Hepatocyte (in vitro differentiated cells): Measurements from ENCODE around the gene GUCD1. TPM values are rescaled to one million over a fixed set of nuclear protein-coding genes. Genes with fewer than 3 reads are reported as not detected.

ENCODE experiments used
- DNase-seq: peaks from one replicate; pipeline ENCODE4 v3.0.0-alpha.2; 2016; ENCODE audit warnings: low spot score
- H2AFZ ChIP-seq: fragments of 200-600 bp; sonication (generic); 2 replicates; pipeline ENCODE4 v1.6.0; 2016; ENCODE audit warnings: antibody characterized with exemption, mild to moderate bottlenecking
- H3K27ac ChIP-seq: fragments of 200-600 bp; sonication (generic); 2 replicates; pipeline ENCODE4 v1.5.1; 2016; ENCODE audit warnings: mild to moderate bottlenecking
- H3K27me3 ChIP-seq: fragments of 200-600 bp; sonication (generic); 2 replicates; pipeline ENCODE4 v1.6.1; 2016
- H3K36me3 ChIP-seq: fragments of 200-600 bp; sonication (generic); replicated peaks from 2 replicates; pipeline ENCODE4 v1.5.1; 2016; ENCODE audit warnings: low read depth; ENCODE audit not compliant: insufficient read depth
- H3K4me1 ChIP-seq: fragments of 200-600 bp; sonication (generic); 2 replicates; pipeline ENCODE4 v1.5.1; 2016; ENCODE audit warnings: mild to moderate bottlenecking, moderate library complexity; ENCODE audit not compliant: insufficient read depth
- H3K4me2 ChIP-seq: fragments of 200-600 bp; sonication (generic); 2 replicates; pipeline ENCODE4 v1.6.0; 2016
- H3K4me3 ChIP-seq: fragments of 200-600 bp; sonication (generic); 2 replicates; pipeline ENCODE4 v1.5.1; 2016; ENCODE audit warnings: mild to moderate bottlenecking
- H3K79me2 ChIP-seq: fragments of 200-600 bp; sonication (generic); 2 replicates; pipeline ENCODE4 v1.6.0; 2017; ENCODE audit warnings: mild to moderate bottlenecking
- H3K9me2 ChIP-seq: fragments of 200-600 bp; sonication (generic); replicated peaks from 2 replicates; pipeline ENCODE4 v1.6.0; 2017; ENCODE audit warnings: mild to moderate bottlenecking; ENCODE audit not compliant: insufficient read depth
- H3K9me3 ChIP-seq: fragments of 200-600 bp; sonication (generic); 2 replicates; pipeline ENCODE4 v1.5.1; 2016; ENCODE audit warnings: low read depth, mild to moderate bottlenecking
- H4K20me1 ChIP-seq: fragments of 200-600 bp; sonication (generic); 2 replicates; pipeline ENCODE4 v1.6.0; 2016; ENCODE audit warnings: mild to moderate bottlenecking; ENCODE audit not compliant: insufficient read depth, poor library complexity, severe bottlenecking
- EZH2 ChIP-seq: fragments of 200-600 bp; sonication (generic); IDR thresholded peaks from 2 replicates; pipeline ENCODE4 v1.6.1; 2016; ENCODE audit warnings: antibody characterized with exemption, mild to moderate bottlenecking, borderline replicate concordance
- EZH2phosphoT487 ChIP-seq: fragments of 200-600 bp; sonication (generic); IDR thresholded peaks from one replicate; pipeline ENCODE4 v1.6.1; 2018; ENCODE audit warnings: antibody characterized with exemption, mild to moderate bottlenecking, low read depth, moderate library complexity; ENCODE audit not compliant: unreplicated experiment, severe bottlenecking
- WGBS: methylation state at CpG from one replicate; pipeline ENCODE4 v1.1.6; 2016; ENCODE audit warnings: low lambda C conversion rate; ENCODE audit errors: missing lambda C conversion rate; 5-methylcytosine and 5-hydroxymethylcytosine counted together
- polyA plus RNA-seq: library from polyadenylated mRNA; unstranded; fragments of >200 nt; fragmentation: Nextera tagmentation; extraction: Ambion mirVana; gene quantifications from 2 replicates; pipeline ENCODE4 v1.2.1, GENCODE V29; 2016
- total RNA-seq: library from RNA; depleted of rRNA; stranded (reverse); fragments of >200 nt; gene quantifications from 2 replicates; pipeline ENCODE4 v1.2.3, GENCODE V29; 2014
- TF ChIP-seq, protein P1 (sequence below): fragments of 200-600 bp; sonication (generic); IDR thresholded peaks from 2 replicates; pipeline ENCODE4 v1.5.1; 2016; ENCODE audit warnings: antibody characterized with exemption, mild to moderate bottlenecking; ENCODE audit not compliant: poor library complexity

The GUCD1 gene
- total and polyA plus RNA-seq, 2 experiments from 2014 or later, result 102 to 149 TPM

DNA sequence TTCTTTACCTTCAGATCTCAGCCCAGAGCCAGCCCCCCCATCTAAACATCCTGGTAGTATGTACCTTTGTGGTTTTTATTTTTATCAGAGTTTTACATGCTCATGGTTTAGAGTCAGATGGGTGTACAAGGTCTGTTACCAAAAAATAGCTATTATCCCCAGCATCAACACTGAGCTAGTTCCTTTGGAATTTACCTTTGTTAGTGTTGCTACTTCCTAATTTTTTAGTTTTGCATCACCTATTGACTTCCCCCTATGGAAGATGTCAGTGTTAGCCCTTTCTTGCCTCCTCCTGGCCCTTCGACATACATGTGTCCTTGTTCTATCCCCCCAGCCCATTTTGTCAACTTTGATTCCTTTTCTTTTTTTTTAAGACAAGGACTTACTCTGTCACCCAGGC lies 52.4 kb downstream of the GUCD1 start:
- no peaks in the 10 kb centered on the region for H3K27me3 ChIP-seq
- whole genome bisulfite sequencing, result 89% methylated on average over 1 of the region's 1 CpG

DNA sequence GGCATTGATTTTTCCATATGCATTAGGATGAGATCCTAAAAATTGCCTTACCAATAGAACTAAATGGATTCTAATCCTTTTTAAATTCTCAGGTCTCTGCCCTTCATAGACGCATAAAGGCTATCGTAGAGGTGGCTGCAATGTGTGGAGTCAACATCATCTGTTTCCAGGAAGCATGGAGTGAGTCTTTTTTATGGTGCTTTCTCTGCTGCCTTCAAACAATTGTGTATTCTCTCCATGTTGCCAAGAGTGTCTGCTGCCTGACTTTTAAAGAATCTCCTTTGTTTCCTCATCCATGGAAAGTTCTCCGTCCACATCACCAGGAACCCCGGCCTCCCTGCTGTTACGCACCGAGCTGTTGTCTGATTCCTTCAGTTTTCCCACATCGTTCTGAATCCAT lies 52.9 kb downstream of the GUCD1 start:
- no peak for DNase-seq
- no peaks in the 10 kb centered on the region for H3K27me3 ChIP-seq
- no peaks in the 10 kb centered on the region for H4K20me1 ChIP-seq
- H3K9me2 ChIP-seq, result no peaks in the 10 kb centered on the region
- H3K27ac ChIP-seq, result peak overlapping the region; percentile 39
- 74% methylated on average over 7 of the region's 7 CpGs for WGBS
- no peaks in the 10 kb centered on the region for H3K79me2 ChIP-seq
- H3K4me2 ChIP-seq, result no peak overlapping the region
- TF ChIP-seq, protein P1, sequence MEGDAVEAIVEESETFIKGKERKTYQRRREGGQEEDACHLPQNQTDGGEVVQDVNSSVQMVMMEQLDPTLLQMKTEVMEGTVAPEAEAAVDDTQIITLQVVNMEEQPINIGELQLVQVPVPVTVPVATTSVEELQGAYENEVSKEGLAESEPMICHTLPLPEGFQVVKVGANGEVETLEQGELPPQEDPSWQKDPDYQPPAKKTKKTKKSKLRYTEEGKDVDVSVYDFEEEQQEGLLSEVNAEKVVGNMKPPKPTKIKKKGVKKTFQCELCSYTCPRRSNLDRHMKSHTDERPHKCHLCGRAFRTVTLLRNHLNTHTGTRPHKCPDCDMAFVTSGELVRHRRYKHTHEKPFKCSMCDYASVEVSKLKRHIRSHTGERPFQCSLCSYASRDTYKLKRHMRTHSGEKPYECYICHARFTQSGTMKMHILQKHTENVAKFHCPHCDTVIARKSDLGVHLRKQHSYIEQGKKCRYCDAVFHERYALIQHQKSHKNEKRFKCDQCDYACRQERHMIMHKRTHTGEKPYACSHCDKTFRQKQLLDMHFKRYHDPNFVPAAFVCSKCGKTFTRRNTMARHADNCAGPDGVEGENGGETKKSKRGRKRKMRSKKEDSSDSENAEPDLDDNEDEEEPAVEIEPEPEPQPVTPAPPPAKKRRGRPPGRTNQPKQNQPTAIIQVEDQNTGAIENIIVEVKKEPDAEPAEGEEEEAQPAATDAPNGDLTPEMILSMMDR, result no peak
- TF ChIP-seq EZH2phosphoT487 (no peak), EZH2 (no peak)
- H3K4me1 ChIP-seq, result peaks cover 38% of the 10 kb centered on the region
- H3K4me3 ChIP-seq, result no peak overlapping the region
- no peaks in the 10 kb centered on the region for H3K36me3 ChIP-seq
- H3K9me3 ChIP-seq, result no peaks in the 10 kb centered on the region
- H2AFZ ChIP-seq, result no peak overlapping the region

More for the DNA sequence above, 52.4 kb downstream of the GUCD1 start:
- Histone ChIP-seq H2AFZ (no peak overlapping the region), H3K4me1 (peaks cover 43% of the 10 kb centered on the region), H3K4me3 (no peak overlapping the region), H3K4me2 (no peak overlapping the region), H3K9me2 (no peaks in the 10 kb centered on the region), H3K9me3 (no peaks in the 10 kb centered on the region), H3K27ac (no peak overlapping the region), H3K79me2 (no peaks in the 10 kb centered on the region), H3K36me3 (no peaks in the 10 kb centered on the region), H4K20me1 (no peaks in the 10 kb centered on the region)
- TF ChIP-seq, protein P1, result no peak
- no peak for TF ChIP-seq EZH2phosphoT487
- no peak for TF ChIP-seq EZH2
- DNase-seq, result no peak

DNA sequence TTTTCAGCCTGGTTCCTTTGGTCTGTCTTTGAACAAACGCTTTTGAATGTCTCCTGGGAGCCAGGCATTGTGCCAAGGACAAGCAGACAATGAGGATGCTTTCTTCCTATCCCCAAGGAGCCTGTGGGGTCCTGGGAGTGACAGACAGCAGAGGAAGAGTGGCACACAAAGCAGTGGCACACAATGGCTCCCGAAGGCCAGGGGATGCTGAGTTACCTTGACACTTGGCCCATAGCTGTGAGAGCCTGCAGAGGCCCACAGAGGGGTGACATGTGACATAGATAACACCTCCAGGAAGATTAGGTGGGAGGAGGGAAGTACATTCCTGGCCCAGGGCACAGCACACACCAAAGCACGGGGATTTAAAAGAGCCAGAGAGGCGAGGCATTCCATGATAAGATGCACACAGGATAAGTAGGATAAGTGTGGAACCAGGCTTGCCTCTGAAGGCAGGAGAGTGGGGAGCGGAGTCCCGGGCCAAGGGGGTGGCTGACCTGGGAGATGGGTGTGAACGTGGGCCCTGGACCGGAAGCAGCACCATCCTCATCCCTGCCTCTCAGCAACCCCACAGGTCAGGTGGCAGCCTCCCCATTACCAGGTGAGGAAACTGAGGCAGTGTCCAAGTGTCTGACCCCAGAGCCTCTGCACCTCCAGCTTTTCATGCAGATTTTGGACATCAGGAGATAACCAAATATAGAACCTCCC lies 53.5 kb downstream of the GUCD1 start:
- Histone ChIP-seq H3K79me2 (no peaks in the 10 kb centered on the region), H3K27me3 (no peaks in the 10 kb centered on the region), H3K9me3 (no peaks in the 10 kb centered on the region), H3K4me2 (no peak overlapping the region), H3K9me2 (no peaks in the 10 kb centered on the region), H3K36me3 (no peaks in the 10 kb centered on the region), H3K27ac (peak overlapping the region; percentile 56), H3K4me3 (no peak overlapping the region), H3K4me1 (peaks cover 34% of the 10 kb centered on the region), H2AFZ (no peak overlapping the region), H4K20me1 (no peaks in the 10 kb centered on the region)
- TF ChIP-seq, protein P1, result no peak
- TF ChIP-seq EZH2phosphoT487 (no peak), EZH2 (no peak)
- WGBS, result 52% methylated on average over 8 of the region's 8 CpGs
- peak; percentile 45 for DNase-seq
